ENCODE measurements around the gene MPG.

Gene MPG

DNA sequence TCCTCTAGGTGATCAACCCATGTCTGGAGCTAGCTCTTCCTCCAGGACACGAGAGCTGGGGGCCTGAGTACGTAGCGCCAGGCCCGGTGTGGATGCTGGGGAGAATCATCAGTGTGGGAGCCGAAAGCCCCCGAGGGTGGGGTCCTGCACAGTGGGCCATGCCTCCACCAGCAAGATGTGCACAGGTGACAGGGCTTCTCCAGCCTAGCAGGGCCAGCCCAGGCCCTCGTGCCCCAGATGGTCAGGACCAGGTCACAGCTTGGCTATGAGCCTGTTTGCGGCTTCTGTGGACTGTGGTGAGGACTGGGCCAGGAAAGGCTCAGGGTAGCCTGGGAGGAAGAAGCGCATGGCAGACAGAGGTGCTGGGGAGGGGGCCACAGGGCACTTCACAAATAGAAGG, 7.8 kb downstream of the MPG start:
- no peak for DNase-seq

DNA sequence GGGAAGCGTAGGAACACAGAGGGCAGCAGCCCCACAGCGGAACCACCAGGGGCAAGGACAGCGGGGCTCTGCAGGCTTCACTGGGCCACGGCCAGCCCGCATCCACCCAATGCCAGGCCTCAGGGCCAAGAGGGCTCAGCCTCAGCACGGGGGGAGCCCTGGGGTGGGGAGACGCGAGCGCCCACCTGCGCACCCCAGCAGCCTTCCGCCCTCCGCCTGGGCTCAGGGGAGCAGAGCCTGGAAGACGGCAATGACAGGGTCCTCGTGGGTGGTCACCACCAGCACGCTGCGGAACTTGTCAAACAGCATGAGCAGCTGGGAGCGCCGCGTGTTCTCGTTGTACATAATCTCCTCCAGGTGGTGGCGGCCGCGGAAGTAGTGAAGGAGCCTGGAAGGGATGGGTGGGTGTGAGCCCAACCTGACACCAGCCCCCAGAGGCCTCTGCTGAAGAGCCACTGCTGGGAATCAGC, 8.5 kb downstream of the MPG start:
- no peak for DNase-seq

DNA sequence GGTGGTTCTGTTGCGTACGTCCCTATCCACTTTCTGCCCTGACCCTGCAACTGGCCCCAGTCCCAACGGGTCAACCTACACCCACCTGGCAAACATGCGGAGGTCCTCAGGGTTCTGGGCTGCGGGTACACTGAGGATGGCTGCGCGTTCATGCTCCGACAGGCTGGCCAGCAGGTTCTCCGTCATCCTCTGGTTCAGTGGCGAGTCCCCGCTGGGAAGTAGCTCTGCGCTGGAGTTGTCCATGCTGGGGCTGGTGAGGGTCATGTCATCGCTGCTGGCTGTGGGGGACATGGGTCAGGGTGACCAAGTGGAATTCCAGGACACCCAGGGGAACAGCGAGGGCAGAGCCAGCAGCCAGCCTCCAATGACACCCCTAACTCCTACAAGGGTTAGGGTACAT, 10.6 kb downstream of the MPG start:
- no peak for DNase-seq

DNA sequence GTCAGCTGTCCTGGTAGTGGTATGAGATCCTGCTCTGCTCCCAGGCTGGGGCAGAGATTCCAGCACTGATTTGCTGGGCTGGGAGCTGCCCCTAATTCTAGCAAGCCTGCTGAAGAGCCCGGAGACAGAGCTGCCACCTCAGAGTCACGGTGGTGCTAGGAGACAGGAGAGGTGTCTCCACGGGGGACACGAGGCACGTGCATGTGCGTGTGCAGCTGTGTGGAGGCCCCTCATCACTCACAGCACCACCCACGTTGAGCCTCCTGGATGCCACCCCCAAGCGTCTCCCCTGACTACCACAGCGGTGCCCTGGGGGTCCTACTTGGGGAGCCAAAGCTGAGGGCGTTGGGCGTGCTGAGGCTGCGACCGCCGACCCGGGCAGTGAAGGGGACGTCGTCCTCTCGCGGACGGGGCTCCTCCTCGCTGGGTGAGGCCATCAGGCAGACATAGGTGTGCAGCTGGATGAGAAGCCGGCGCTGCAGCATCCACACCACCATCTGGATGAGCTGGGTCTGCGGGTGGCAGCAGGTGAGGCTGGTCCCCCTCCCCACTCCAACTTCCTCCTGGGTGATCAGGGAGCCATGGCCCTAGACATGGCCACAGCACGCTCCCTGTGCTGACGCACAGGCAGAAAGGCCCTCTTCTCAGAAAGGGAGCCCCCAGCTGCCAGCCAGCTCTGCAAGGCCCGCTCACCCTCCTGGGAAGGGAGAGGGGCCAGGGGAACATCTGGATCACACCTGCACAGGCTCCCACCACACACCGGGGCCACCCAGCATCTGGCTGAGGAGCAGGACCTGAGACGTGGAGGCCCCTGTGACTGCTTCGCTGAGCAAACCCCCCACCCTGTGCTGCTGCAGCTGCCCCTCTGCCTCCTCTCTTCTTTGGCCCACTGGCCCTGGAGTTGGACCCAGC, 11.6 kb downstream of the MPG start:
- no peak for DNase-seq

DNA sequence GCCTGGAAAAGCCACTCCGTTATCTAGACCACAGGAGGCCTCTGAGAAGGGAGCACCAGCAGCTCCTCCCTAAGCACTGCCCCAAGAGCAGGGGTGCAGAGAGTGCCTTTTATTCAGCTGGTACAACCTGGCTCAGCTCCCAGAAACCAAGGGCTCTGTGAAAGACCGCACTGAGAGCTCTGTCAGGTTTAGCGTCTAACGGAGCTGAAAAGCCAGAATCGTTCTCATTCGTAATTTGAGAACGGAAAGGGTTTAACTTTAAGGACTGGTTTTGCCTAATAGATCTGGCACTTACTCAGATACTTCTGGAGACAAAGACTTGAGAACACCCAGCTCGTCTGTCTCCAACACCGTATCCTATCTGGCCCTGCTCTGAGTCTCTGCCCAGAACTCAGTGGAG, 13.5 kb downstream of the MPG start:
- no peak for DNase-seq

DNA sequence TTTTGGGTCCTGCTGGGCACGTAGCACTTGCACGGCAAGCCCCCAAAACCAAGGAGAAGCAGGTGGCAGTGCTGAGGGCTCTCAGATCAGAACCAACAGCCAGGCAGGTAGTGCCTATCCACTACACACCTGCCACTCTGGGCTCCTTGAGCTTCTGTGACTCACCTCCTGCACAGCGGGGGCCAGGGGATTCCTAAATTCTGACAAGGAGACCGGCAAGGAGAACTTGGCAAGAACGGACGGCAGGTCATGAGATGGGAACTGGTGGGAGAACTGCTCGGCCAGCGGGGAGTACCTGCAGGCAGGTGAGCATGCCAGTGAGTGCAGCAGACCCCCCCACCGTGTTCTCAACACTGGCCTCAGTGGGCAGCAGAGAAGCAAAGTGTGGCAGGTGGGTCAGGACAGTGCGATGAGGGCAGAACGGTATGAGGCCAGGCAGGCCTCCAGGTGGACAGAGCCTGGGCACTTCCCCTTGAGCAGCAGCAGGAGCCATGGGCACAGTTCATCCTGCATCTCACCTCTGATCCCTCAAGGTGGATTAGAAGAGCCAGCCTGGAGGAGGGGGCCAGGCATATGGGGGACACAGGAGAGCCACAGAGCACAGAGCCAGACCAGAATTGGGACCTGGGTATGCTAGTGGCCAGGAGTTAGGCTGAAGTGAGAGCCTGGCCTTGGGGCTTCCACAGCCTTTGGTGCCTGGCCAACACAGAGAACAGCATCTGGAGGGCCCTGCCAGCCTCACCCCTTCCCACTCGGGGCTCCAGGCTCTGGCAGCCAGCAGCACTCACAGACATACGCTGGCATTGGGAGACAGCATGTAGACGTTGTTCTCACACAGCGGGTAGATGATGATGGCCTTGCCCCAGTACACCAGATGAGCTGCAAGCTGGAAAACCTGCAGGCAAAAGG, 14.7 kb downstream of the MPG start:
- no peak for DNase-seq

DNA sequence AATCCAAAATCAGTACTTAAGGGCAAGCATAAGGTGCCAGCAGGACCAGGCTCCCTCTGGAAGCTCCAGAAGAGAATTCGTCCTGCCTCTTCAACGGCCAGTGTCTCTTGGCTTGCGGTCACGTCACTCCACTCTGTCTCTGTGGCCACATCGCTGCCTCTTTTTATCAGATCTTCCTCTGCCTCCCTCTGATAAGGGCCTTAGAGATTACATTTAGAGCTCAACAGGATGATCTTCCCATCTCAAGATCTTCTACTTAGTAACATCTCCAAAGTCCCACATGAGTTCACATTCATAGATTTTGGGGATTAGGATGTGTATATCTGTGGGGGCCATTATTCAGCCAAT, 16.9 kb downstream of the MPG start:
- DNase-seq, result no peak

DNA sequence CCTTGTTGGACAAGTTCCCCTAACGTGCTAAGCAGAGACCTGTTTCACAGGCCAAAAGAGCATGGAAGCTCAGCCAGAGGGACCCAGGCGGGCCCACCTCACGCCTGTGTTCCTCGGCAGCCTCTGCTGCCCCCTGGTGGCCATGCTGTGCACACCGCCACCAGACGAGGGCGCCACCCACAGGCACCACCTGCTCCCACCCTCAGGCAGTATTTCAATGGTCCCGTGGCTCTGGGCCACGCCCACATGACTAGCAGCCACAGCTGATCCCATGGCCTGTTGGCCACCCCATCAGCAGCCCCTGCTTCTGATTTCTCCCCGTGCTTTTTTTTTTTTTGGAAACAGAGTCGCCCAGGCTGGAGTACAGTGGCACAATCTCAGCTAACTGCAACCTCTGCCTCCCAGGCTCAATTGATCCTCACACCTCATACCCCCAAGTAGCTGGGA, 18.9 kb downstream of the MPG start:
- DNase-seq, result peak; percentile 93

DNA sequence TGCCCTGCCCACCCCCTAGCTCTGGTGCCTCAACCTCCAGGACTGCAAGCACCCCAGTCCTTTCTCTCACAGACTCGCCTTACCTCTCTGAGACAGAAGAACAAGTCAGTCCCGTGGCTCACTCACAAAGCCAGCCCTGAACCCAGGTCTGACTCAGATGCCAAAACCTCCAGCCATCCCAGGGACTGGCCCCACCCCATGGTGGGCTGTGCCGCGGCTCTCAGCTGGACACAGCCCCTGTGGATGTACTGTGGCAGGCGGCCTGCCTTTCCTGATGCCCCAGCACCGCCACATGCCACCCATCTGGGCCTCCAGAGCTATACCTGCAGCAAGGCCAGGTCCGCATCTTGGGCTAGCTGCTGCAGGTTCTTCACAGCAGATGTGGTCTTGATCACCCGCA, 19.8 kb downstream of the MPG start:
- DNase-seq, result no peak

DNA sequence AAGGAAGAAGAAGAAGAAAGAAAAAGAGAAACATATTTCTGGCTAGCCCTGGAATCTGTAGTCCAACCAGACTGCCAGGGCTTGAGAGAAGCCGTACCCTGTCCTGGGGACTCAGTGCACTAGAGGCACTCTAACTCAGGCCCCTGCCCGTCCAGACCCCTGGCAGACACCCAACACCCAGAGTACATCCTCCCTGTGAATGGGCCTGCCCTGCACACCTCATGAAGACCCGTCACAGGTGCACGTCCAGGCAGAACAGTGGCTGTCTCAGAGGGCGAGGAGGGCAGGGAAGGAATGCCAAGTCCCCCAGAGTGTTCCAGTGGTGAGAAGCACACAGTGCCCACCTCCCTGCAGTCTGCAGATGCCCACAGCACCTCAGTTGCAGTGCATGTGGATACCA, 23.0 kb downstream of the MPG start:
- no peak for DNase-seq

DNA sequence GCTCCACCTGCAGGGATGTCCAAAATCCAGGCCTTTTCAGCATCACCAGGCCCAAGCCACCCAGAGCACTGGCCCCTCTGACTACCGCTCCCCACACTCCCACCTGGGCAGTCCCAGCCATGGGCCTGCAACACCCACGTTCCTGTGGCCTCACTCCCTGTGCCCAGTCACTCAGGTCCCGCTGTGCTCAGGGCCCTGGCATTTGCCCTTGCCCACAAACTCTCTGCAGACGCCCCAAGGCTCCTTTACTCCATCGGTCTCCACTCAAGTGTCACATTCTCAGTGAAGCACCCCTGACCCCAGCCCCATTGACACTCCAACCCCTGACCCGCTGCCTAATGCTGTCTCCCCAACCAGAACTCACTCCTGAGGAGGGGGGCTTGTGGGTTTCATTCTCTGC, 23.6 kb downstream of the MPG start:
- no peak for DNase-seq

DNA sequence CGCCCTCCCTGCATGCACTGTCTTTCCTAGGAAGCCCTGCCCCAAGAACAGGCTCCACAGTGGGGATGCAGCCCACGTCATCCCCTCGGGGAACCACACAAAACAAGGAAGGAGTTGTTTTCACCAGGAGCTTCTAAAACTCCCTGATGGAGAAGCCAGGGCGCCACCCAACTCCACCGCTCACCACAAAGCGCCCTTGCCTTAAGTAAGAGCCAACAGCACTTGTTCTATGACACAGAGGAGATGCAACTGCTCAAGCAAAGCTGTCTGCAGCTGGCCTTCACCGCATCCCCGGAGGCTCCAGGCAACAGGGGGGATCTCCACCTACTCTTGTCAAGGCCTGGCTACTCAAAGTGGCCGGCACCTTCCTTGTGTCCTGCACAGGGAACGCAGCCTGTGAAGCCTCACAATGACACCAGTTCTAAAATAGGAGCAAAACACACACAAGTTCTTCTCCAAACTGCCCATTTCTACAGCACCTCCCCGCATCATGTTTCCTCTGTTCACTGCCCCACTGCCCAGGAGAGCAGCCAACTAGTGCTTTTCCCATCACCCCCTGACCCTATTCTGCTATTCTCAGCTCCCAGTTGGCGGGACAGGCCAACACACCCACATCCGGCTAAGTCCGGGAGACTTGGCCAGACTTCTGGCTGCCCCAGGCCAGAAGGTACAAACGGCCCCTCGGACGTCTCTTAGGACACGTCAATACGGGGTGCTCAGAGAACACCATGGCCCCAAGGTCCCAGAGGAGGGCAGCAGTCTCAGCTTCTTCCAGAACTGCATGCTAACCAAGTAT, 24.2 kb downstream of the MPG start:
- no peak for DNase-seq

DNA sequence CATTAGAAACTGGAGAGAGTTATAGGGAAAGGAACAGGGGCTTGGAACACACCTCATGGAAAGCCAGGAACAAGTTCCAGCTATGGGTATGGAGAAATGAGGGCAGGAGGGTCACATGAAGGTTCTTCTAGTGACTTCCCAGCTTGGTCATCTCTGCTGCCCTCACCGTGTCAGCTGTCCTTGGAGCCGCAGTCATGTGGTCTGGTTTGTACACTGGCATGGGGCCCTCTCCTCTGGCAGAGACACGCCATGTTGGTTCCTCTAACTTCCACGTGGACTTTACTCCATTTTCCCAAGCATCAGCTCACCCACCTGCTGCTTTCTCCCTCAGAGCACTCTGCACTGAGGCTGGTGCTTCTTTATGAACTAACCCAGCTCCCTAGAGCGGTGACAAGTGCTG, 26.3 kb downstream of the MPG start:
- no peak for DNase-seq

DNA sequence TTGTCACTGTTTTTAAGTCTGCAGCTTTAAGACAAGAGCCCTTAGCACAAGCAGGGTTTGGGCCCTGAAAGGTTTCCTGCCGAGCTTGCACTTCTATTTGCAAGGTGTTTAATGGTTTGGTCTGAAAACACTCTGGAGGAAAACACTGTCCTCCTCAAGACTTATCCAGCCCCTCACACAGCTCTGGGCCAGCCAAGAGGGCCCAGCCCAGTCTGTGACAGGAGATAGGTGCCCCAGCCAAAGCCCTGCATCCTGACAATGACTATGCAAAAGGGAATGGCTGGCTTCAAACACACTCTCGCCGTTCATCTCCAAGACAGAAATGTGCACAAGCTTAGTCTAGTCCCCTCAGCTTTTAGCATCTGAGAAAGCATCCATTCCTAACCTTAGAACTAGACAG, 26.9 kb downstream of the MPG start:
- no peak for DNase-seq

DNA sequence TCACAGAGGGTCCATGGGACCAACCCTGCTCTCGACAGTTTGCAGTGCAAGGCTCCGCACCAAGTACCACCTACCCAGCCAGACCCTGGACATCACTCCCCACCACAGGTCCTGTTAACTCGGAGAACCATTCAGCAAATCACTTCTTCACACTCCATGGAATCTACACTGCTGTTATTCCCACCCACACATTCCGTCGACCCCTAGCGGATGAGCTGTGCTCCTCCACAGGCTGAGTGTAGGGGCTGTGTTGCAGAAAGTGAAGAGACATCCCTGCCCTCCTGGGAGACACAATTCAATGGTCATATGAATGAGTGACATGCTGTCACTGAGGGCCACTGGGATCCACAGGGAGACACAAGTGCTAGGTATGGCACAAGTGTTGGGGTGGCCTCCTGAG, 27.5 kb downstream of the MPG start:
- DNase-seq, result no peak

DNA sequence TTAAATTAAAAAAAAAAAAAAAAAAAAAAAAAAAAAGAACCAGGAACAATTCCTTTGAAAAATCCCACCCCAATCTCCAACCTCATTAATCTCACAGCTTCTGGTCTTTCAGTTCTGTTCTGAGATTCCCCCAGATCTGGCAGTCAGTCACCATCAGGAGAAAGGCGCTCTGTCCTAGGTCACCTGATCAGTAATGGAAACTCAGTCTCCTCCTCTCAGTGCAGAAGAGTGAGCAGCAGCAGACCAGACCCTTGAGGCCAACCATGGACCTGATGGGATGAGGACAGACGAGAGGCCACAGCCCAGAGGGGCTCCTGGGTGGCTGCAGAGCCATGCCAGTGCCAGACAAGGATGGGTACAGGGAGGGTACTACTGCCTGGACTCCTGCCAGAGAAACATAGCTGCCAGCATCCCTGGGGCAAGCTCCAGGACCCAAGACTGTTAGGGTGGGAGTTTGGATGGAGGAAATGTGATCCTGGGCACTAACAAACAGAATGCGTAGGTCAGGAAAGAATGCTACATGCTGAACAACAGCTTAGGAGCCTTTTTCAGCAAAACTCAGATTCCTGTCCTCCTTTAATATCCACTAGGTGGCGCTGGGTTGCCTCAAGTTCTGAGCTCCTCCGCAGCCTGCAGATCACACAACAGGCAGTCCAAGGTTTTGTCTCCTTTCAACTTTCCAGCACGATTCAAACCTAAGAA, 28.7 kb downstream of the MPG start:
- DNase-seq, result peak; percentile 52

DNA sequence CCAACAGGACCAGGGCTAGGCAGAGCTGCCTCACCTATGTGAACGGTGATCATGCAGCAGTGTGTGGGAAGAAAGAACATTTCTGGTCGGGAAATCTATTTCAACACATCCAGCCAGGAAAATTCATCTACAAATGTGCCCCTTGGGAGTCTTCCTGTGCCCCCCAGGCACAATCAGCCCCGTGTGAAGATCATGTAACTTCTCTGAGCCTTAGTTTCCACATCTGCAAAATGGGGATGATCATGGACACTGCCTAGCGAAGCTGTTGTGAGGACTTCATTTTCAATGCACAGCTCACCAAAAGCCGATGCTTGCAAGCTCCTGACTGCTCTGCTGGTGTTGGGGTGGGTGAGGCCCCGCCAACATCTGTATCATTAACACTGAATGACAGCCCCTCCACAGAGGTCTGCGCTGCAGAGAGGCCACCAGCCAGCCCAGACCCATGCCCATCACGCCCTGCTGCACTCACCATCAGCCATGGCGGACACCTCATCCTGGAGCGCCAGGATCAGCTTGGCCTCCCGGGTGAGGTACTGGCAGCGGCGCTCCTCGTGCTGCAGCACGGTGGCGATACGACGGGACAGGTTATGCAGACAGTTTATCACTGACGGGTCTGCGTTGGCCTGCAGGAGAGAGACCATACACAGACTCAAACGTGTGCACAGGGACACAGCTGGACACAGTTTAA, 34.3 kb downstream of the MPG start:
- no peak for DNase-seq

DNA sequence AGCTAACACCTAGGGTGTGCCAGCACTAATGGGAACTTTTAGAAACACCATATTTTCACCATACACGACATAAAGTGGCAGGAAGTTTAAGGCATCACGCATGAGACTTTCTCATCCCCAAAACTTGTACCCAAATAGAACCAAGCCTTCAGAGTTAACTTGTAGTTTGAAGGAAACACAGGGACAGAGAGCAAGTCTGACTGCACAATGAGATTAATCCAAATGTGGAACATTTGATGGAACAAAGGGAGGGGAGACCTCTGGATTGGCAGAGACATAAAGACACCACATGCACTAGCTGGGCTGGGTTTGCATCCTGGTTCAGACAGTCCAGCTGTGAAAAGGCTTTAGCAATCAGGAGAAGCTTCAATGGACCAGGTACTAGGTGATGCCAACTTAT, 36.3 kb downstream of the MPG start:
- DNase-seq, result no peak

DNA sequence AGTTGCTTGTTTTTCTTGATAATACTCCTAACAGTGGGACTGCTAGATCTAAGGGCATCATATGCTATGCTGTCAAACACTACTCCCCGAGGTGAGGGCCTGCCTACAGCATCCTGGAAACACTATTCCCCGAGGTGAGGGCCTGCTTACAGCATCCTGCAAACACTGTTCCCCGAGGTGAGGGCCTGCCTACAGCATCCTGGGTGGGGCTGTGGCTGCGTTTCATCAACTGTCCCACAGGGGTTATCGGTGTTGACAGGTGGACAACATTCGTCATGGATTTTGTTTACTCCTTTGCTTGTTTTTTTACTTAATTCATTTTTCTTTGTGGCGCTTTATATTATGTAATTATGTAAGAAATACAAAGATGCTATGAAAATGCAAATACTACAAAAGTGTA, 38.0 kb downstream of the MPG start:
- no peak for DNase-seq

DNA sequence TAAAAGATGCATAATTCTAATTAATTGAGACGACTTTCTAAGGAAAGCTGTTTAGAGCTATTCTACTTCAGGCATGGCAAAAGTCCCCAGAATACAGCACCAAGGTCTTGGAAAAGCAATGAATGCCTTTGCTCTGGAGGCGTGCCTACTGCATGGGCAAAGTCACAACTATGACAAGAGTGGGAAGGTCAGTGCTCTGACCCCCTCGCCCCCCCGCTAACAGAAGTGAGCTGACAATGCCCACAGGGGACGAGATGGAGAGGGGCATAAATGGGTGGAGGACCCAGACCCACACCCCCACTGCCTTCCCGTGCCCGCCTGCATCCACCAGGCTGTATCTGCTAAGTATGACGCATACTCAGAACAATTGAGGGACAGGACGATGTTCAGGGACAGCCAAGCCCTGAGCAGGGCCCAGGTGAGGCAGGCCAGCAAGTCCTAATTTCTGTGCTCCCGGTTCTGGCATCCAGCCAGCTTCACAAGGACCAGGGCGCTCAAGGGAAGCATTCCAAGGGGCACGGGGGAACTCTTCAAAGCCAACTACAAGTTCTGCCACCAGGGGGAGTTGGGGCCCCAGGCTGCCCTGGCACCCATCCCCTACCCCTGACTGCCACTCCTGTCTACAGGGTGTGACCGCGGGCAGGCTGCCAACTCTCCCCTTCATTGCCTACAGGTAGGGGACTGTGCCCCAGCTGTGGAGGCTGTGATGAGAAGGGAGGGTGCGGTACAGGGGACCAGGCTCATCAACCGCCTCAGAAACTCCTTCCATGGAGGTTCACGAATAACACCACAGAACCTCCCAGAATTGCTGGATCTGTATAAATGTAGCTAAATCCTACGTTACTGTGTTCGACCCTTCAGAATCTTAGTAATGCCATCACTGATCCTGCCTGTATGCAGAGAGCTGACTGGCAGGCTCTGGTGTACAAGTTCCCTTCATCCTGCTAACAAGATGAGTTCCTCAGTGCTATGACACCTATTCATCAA, 39.6 kb downstream of the MPG start:
- DNase-seq, result peak; percentile 82

DNA sequence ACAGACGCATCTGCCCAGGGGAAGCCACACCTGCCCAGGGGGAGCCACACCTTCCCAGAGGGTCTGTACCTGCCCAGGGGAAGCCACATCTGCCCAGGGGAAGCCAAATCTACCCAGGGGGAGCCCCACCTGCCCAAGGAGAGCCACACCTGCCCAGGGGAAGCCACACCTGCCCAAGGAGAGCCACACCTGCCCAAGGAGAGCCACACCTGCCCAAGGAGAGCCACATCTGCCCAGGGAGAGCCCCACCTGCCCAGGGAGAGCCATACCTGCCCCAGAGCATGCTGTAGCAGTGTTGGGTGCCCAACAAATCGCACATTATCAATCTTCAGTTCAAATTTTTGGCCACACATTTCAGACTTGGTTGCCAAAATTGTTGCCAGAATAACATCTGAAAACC, 40.8 kb downstream of the MPG start:
- DNase-seq, result no peak

All from stimulated activated CD8-positive, alpha-beta memory T cell treated with anti-CD3 and anti-CD28 coated beads, Interleukin-4, amount 100 ng/mL, for 48 hours (primary cell).